ENCODE results near the gene LBHD2. TPM values are rescaled to one million over a fixed set of nuclear protein-coding genes. Genes with fewer than 3 reads are reported as not detected.

LBHD2 gene
- total RNA-seq, 1 donor, result not detected

- no peak for DNase-seq (ENCODE audit: low read depth)
- TF ChIP-seq, protein P1, sequence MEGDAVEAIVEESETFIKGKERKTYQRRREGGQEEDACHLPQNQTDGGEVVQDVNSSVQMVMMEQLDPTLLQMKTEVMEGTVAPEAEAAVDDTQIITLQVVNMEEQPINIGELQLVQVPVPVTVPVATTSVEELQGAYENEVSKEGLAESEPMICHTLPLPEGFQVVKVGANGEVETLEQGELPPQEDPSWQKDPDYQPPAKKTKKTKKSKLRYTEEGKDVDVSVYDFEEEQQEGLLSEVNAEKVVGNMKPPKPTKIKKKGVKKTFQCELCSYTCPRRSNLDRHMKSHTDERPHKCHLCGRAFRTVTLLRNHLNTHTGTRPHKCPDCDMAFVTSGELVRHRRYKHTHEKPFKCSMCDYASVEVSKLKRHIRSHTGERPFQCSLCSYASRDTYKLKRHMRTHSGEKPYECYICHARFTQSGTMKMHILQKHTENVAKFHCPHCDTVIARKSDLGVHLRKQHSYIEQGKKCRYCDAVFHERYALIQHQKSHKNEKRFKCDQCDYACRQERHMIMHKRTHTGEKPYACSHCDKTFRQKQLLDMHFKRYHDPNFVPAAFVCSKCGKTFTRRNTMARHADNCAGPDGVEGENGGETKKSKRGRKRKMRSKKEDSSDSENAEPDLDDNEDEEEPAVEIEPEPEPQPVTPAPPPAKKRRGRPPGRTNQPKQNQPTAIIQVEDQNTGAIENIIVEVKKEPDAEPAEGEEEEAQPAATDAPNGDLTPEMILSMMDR (IDR thresholded peaks at IDR 0.05; ENCODE audit: insufficient read depth, low read length), result no peak
- H3K4me3 ChIP-seq (ENCODE audit: low read depth, low read length), result no peak overlapping the region
Observed at GRCh38 chr14:103091883-103092222, 7.8 kb downstream of the LBHD2 start.

DNA sequence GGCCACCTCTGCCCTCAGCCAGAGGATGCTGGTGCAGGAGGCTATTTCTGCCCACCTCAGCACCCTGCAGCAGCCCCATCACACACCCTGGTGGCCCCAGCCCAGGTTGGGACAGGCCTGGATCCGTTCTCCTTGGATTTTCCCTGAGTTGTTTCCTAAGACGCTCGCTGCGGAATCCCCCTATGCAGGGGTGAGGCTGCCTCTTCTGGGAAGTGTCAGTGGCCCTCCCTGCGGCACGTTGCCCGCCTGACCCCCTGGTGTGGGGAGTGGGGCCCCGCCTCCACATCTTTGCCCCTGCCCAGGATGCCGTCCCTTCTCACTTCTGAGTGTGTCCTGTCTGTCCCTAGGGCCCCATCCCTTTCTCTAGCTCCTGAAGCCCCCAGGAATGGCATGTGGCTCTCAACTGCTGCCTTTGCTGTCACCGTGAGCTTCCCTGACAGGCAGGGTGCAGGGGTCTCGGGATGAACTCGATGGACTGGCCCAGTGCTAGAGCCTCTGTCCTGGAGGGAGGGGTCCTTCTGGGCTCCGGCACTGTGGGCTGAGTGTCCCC is 9.9 kb downstream of the LBHD2 start:
- TF ChIP-seq, protein P1 (IDR thresholded peaks at IDR 0.05; ENCODE audit: insufficient read depth, low read length), result no peak
- no peak for DNase-seq (ENCODE audit: low read depth)
- H3K4me3 ChIP-seq (ENCODE audit: low read depth, low read length), result no peak overlapping the region

GRCh38 chr14:103094406-103095209 is 10.6 kb downstream of the LBHD2 start, which contains the start of gene EXOC3L4:
Gene EXOC3L4, plus strand, starts transcription at chr14:103094725. Its CDS starts 5,495 bp downstream, at chr14:103100220.
- TF ChIP-seq, protein P1 (IDR thresholded peaks at IDR 0.05; ENCODE audit: insufficient read depth, low read length), result no peak
- DNase-seq (ENCODE audit: low read depth), result no peak

GRCh38 chr14:103095210-103095778 is 11.3 kb downstream of the LBHD2 start:
- no peak for DNase-seq (ENCODE audit: low read depth)
- TF ChIP-seq, protein P1 (IDR thresholded peaks at IDR 0.05; ENCODE audit: insufficient read depth, low read length), result no peak
- H3K4me3 ChIP-seq (ENCODE audit: low read depth, low read length), result no peak overlapping the region

More at GRCh38 chr14:103094406-103095209, 10.6 kb downstream of the LBHD2 start, which contains the start of gene EXOC3L4:
- H3K4me3 ChIP-seq (ENCODE audit: low read depth, low read length), result no peak within 1 kb of the TSS

- H3K4me3 ChIP-seq (ENCODE audit: low read depth, low read length), result no peak overlapping the region
- no peak for DNase-seq (ENCODE audit: low read depth)
- TF ChIP-seq, protein P1 (IDR thresholded peaks at IDR 0.05; ENCODE audit: insufficient read depth, low read length), result no peak
Observed at GRCh38 chr14:103096387-103096786, 12.4 kb downstream of the LBHD2 start.

DNA sequence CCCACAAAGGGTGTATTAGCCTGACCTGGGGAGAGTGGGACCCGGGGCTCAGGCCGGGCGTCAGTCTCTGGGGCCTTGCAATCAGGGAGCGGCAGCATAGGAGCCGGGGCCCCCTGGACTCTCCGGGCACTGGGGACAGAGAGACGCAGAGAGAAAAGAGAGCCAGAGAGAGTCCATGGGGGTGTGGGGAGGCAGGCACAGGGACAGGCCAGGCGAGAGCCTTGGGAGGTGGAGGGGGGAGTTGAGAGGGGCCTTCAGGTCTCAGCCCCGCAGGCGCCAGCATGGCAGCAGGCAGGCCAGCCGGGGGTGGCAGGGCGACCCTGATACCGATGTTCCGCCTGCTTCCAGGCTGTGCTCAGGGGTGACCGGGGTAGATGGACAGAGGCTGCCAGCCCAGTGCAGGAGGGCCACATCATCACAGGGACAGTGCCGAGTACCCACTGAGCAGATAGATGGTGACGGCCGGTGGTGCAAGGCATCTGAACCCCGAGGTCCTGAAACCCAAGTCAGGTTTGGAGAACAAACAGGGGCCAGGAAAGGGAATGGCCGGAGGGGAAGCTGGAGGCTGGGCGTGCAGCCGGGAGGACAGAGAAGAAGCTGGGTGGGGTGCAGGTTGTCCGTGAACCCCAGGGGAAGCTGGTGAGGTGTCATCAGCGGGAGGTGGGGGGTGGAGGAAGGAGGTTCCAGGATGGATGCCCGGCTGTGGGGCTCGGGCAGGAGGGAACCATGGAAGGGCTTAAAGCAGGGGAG is 13.4 kb downstream of the LBHD2 start:
- TF ChIP-seq, protein P1 (IDR thresholded peaks at IDR 0.05; ENCODE audit: insufficient read depth, low read length), result no peak

More for the DNA sequence above, 13.4 kb downstream of the LBHD2 start:
- DNase-seq (ENCODE audit: low read depth), result no peak
- no peak overlapping the region for H3K4me3 ChIP-seq (ENCODE audit: low read depth, low read length)

Data from fibroblast of the aortic adventitia (primary cell).